HepG2 (cell line): ENCODE results near the gene FAM83F. TPM values are rescaled to one million over a fixed set of nuclear protein-coding genes. Genes with fewer than 3 reads are reported as not detected.

Source experiments
- ATAC-seq: fragments of 200-7000 bp; cut with Tn5 transposase; 3 replicates; pipeline ENCODE4 v1.9.1; 2020; ENCODE audit warnings: mild to moderate bottlenecking, moderate library complexity
- BruUV-seq: library from RNA; stranded (reverse); fragments of 400-500 nt; replicated peaks from 2 replicates; lab custom pipeline; 2021; lab: Mats Ljungman, UMichigan
- CTCF ChIA-PET: fragments of 300-600 bp; formaldehyde crosslinking; extraction: SDS; loops from one replicate; lab custom pipeline; 2021; ENCODE audit warnings: low total read pairs, inconsistent platforms, low intra/inter-chr PET ratio; lab: Yijun Ruan, JAX
- POLR2A ChIA-PET: fragments of 350-600 bp; sonication (Branson Sonifier 250); formaldehyde crosslinking; loops from one replicate; lab custom pipeline; 2020; ENCODE audit warnings: antibody characterized with exemption, inconsistent platforms; lab: Yijun Ruan, JAX
- DNase-seq: peaks from one replicate; pipeline ENCODE4 v3.0.0-alpha.2; 2015; ENCODE audit warnings: low spot score
- FAIRE-seq: peaks from 3 replicates; lab custom pipeline; 2011; peaks lifted over from hg19 to GRCh38; lab: Jason Lieb, UNC
- H2AFZ ChIP-seq: one replicate; pipeline ENCODE4 v1.6.1; 2011; ENCODE audit warnings: low read length, inconsistent platforms
- H3K27ac ChIP-seq: fragments of 300-600 bp; 3 replicates; pipeline ENCODE4 v1.8.0; 2011; ENCODE audit warnings: mixed run types, mild to moderate bottlenecking, mixed read lengths, low read length, inconsistent platforms; ENCODE audit not compliant: insufficient read depth; ENCODE audit errors: extremely low read length
- H3K27me3 ChIP-seq, 2 experiments: fragments of 200-600 bp in 1 of 2; 2 replicates in 1 of 2; 3 replicates in 1 of 2; pipeline versions ENCODE4 v1.6.0 to v1.8.0; 2011; ENCODE audit warnings: low read length in 2 of 2, mild to moderate bottlenecking in 2 of 2, moderate library complexity in 2 of 2, inconsistent platforms in 1 of 2; ENCODE audit not compliant: insufficient read depth in 2 of 2, control insufficient read depth in 1 of 2
- H3K36me3 ChIP-seq, 2 experiments: fragments of 200-600 bp in 1 of 2; replicated peaks in 1 of 2; 2 replicates in 1 of 2; 3 replicates in 1 of 2; pipeline versions ENCODE4 v1.5.1 to v1.8.0; 2011; ENCODE audit warnings: low read length in 2 of 2, inconsistent platforms in 1 of 2; ENCODE audit not compliant: insufficient read depth in 2 of 2, control insufficient read depth in 1 of 2
- H3K4me1 ChIP-seq: 2 replicates; pipeline ENCODE4 v1.5.1; 2012; ENCODE audit warnings: low read length, inconsistent platforms; ENCODE audit not compliant: insufficient read depth
- H3K4me2 ChIP-seq: 2 replicates; pipeline ENCODE4 v1.6.0; 2011; ENCODE audit warnings: low read depth, low read length, inconsistent platforms
- H3K4me3 ChIP-seq, 3 experiments: fragments of 200-600 bp in 1 of 3; sonication (generic), shearing (Covaris generic) in 1 of 3; replicated peaks in 1 of 3; 2 replicates each; pipeline ENCODE4 v1.5.1; 2011 to 2016; ENCODE audit warnings: low read length in 3 of 3, inconsistent platforms in 2 of 3, low read depth in 2 of 3, mild to moderate bottlenecking in 2 of 3, control low read depth in 1 of 3, mixed read lengths in 1 of 3; ENCODE audit not compliant: insufficient read depth in 1 of 3
- H3K79me2 ChIP-seq: one replicate; pipeline ENCODE4 v1.6.1; 2011; ENCODE audit warnings: low read length, inconsistent platforms; ENCODE audit not compliant: insufficient read depth
- H3K9ac ChIP-seq: 2 replicates; pipeline ENCODE4 v1.6.0; 2011; ENCODE audit warnings: mild to moderate bottlenecking, low read depth, low read length, inconsistent platforms; ENCODE audit not compliant: insufficient read depth
- H3K9me3 ChIP-seq: 2 replicates; pipeline ENCODE4 v1.5.1; 2012; ENCODE audit warnings: mild to moderate bottlenecking, low read length
- H4K20me1 ChIP-seq: 2 replicates; pipeline ENCODE4 v1.6.0; 2011; ENCODE audit warnings: inconsistent platforms, mild to moderate bottlenecking, low read length, moderate library complexity; ENCODE audit not compliant: insufficient read depth
- CBFB ChIP-seq: sonication (generic); formaldehyde crosslinking; IDR thresholded peaks from 2 replicates; pipeline ENCODE4 v1.4.0; 2020; ENCODE audit warnings: missing genetic modification reagents
- EEA1 ChIP-seq: sonication (generic); formaldehyde crosslinking; IDR thresholded peaks from 2 replicates; pipeline ENCODE4 v1.5.1; 2020; ENCODE audit warnings: mild to moderate bottlenecking, missing genetic modification reagents, borderline replicate concordance
- ETV6 ChIP-seq: sonication (generic); formaldehyde crosslinking; conservative IDR thresholded peaks from 2 replicates; pipeline ENCODE4 v1.4.0; 2020; ENCODE audit warnings: missing genetic modification reagents
- HOXA5 ChIP-seq: sonication (generic); formaldehyde crosslinking; IDR thresholded peaks from 2 replicates; pipeline ENCODE4 v1.4.0; 2020; ENCODE audit warnings: missing genetic modification reagents
- MAFG ChIP-seq: sonication (generic); formaldehyde crosslinking; IDR thresholded peaks from 2 replicates; pipeline ENCODE4 v1.5.1; 2020; ENCODE audit warnings: mild to moderate bottlenecking, missing genetic modification reagents
- MLX ChIP-seq: IDR thresholded peaks from 2 replicates; pipeline ENCODE4 v1.6.1; 2016
- NCOR1 ChIP-seq: fragments of 200-600 bp; sonication (generic); IDR thresholded peaks from 2 replicates; pipeline ENCODE4 v1.7.0; 2017; ENCODE audit warnings: antibody characterized with exemption, low read length, borderline replicate concordance
- PHF5A ChIP-seq: IDR thresholded peaks from one replicate; pipeline ENCODE4 v1.6.1; 2018; ENCODE audit warnings: low read depth, missing genetic modification reagents; ENCODE audit not compliant: unreplicated experiment
- PITX1 ChIP-seq: sonication (generic); formaldehyde crosslinking; IDR thresholded peaks from 2 replicates; pipeline ENCODE4 v1.5.1; 2020; ENCODE audit warnings: mild to moderate bottlenecking, missing genetic modification reagents
- SIN3B ChIP-seq: fragments of 150-350 bp; IDR thresholded peaks from 2 replicates; pipeline ENCODE4 v1.6.1; 2014; ENCODE audit warnings: low read length
- SKIL ChIP-seq: sonication (generic); formaldehyde crosslinking; IDR thresholded peaks from 2 replicates; pipeline ENCODE4 v1.8.0; 2022; ENCODE audit warnings: missing genetic modification reagents, mild to moderate bottlenecking, moderate library complexity, borderline replicate concordance
- SMYD3 ChIP-seq: sonication (generic); formaldehyde crosslinking; IDR thresholded peaks from 2 replicates; pipeline ENCODE4 v1.8.1; 2023; ENCODE audit warnings: mild to moderate bottlenecking, missing genetic modification reagents
- TCF12 ChIP-seq, 2 experiments: fragments of 450-650 bp in 1 of 2; sonication (generic) in 1 of 2; formaldehyde crosslinking in 1 of 2; IDR thresholded peaks; 2 replicates each; pipeline versions ENCODE4 v1.6.1 to v1.8.0; 2017 to 2022; ENCODE audit warnings: antibody characterized with exemption in 1 of 2, mild to moderate bottlenecking in 1 of 2, missing genetic modification reagents in 1 of 2, moderate library complexity in 1 of 2
- THAP9 ChIP-seq: sonication (generic); formaldehyde crosslinking; IDR thresholded peaks from 2 replicates; pipeline ENCODE4; 2020; ENCODE audit warnings: missing genetic modification reagents, mild to moderate bottlenecking, borderline replicate concordance
- TRIM24 ChIP-seq: sonication (generic); formaldehyde crosslinking; IDR thresholded peaks from 2 replicates; pipeline ENCODE4 v1.8.0; 2022; ENCODE audit warnings: mild to moderate bottlenecking, missing genetic modification reagents
- ZBTB26 ChIP-seq: IDR thresholded peaks from 2 replicates; pipeline ENCODE4 v1.6.1; 2016; ENCODE audit warnings: missing compliant biosample characterization, missing genetic modification reagents, borderline replicate concordance
- ZNF546 ChIP-seq: sonication (generic); formaldehyde crosslinking; conservative IDR thresholded peaks from 2 replicates; pipeline ENCODE4 v1.8.1; 2023; ENCODE audit warnings: mild to moderate bottlenecking, missing genetic modification reagents
- ZNF557 ChIP-seq: sonication (generic); formaldehyde crosslinking; IDR thresholded peaks from 2 replicates; pipeline ENCODE4 v1.4.0; 2020; ENCODE audit warnings: missing genetic modification reagents
- ZSCAN12 ChIP-seq: sonication (generic); formaldehyde crosslinking; IDR thresholded peaks from 2 replicates; pipeline ENCODE4 v1.9.0; 2021; ENCODE audit warnings: mild to moderate bottlenecking, missing genetic modification reagents
- WGBS: methylation state at CpG from one replicate; pipeline ENCODE4 v1.1.6; 2017; ENCODE audit warnings: low lambda C conversion rate; 5-methylcytosine and 5-hydroxymethylcytosine counted together
- in situ Hi-C: cut with HindIII; loops from 2 replicates; pipeline ENCODE4 v1.10.0; 2017; ENCODE audit warnings: low pct_unique_long_range_greater_than_20kb; ENCODE audit not compliant: extremely low pct_ligation_motif_present
- intact Hi-C: fragments of 100-400 bp; cut with micrococcal nuclease; formaldehyde crosslinking; loops from one replicate; pipeline ENCODE4 v1.10.0; 2022; ENCODE audit not compliant: unreplicated experiment
- polyA plus RNA-seq, 8 experiments: library from polyadenylated mRNA; depleted of rRNA in 3 of 8; stranded (reverse) in 7 of 8; unstranded in 1 of 8; fragments of >200 nt; fragmentation: Illumina TruSeq in 4 of 8; extraction: Trizol in 4 of 8; gene quantifications; 2 replicates each; pipeline versions ENCODE4 v1.2.1 to v1.2.3, GENCODE V29; 2011 to 2016; ENCODE audit warnings: low read depth in 4 of 8, missing spikeins in 1 of 8, mixed read lengths in 1 of 8; ENCODE audit not compliant: insufficient read depth in 1 of 8
- total RNA-seq, 5 experiments: library from RNA; depleted of rRNA; stranded (reverse); fragments of >200 nt; fragmentation: Illumina TruSeq; extraction: Trizol; gene quantifications; 2 replicates each; pipeline ENCODE4 v1.2.3, GENCODE V29; 2016; ENCODE audit warnings: low read depth in 1 of 5

Gene FAM83F
- total and polyA plus RNA-seq, 2 of the 13 experiments (the other 11 are each of a cell fraction or from before 2014, with no cell fraction given), result not detected

- in situ Hi-C loops (no loop called here), intact Hi-C loops (no loop called here)
- Histone ChIP-seq H4K20me1 (peaks cover 32% of the 10 kb centered on the region), H3K4me2 (no peak overlapping the region), H3K27me3 (no peaks in the 10 kb centered on the region; a peak in 1 of 5 replicates), H3K36me3 (no peaks in the 10 kb centered on the region), H3K4me3 (no peak overlapping the region), H2AFZ (no peak overlapping the region), H3K4me1 (no peaks in the 10 kb centered on the region), H3K9ac (no peak overlapping the region), H3K9me3 (no peaks in the 10 kb centered on the region), H3K27ac (no peak overlapping the region), H3K79me2 (peaks cover 2% of the 10 kb centered on the region)
- no TSS peak for BruUV-seq
- DNase-seq (no peak), FAIRE-seq (no peak), ATAC-seq (no peak)
- ChIA-PET POLR2A (interaction anchor here (1.1 kb wide), 1 partner anchor 40 kb away, joined by 3 read pairs; no protein-coding TSS in a partner anchor), CTCF (no interaction called here)
- 87% methylated on average over 3 of the region's 3 CpGs for WGBS
- TF ChIP-seq ETV6 (CRISPR knock-in tag) (no peak), THAP9 (no peak), ZNF557 (CRISPR knock-in tag) (no peak), MAFG (CRISPR knock-in tag) (no peak), HOXA5 (no peak), SMYD3 (no peak), SIN3B (no peak), PHF5A (no peak), TRIM24 (CRISPR knock-in tag) (no peak), CBFB (CRISPR knock-in tag) (no peak), ZNF546 (CRISPR knock-in tag) (no peak), PITX1 (CRISPR knock-in tag) (no peak), TCF12 (IDR thresholded peaks at IDR 0.05) (no peak), TCF12 (CRISPR knock-in tag; IDR thresholded peaks at IDR 0.05) (no peak), ZSCAN12 (no peak), SKIL (CRISPR knock-in tag) (no peak), NCOR1 (no peak), EEA1 (CRISPR knock-in tag) (no peak), MLX (no peak), ZBTB26 (CRISPR knock-in tag) (no peak)
Measured at GRCh38 chr22:40083794-40084193, 89.0 kb downstream of the FAM83F start.
